Measurements from ENCODE around the gene GDF7. TPM values are rescaled to one million over a fixed set of nuclear protein-coding genes. Genes with fewer than 3 reads are reported as not detected.

GDF7 gene
- polyA plus RNA-seq, 1 donor (not counting 4 experiments of a cell fraction or from before 2014, with no cell fraction given), result not detected

DNA sequence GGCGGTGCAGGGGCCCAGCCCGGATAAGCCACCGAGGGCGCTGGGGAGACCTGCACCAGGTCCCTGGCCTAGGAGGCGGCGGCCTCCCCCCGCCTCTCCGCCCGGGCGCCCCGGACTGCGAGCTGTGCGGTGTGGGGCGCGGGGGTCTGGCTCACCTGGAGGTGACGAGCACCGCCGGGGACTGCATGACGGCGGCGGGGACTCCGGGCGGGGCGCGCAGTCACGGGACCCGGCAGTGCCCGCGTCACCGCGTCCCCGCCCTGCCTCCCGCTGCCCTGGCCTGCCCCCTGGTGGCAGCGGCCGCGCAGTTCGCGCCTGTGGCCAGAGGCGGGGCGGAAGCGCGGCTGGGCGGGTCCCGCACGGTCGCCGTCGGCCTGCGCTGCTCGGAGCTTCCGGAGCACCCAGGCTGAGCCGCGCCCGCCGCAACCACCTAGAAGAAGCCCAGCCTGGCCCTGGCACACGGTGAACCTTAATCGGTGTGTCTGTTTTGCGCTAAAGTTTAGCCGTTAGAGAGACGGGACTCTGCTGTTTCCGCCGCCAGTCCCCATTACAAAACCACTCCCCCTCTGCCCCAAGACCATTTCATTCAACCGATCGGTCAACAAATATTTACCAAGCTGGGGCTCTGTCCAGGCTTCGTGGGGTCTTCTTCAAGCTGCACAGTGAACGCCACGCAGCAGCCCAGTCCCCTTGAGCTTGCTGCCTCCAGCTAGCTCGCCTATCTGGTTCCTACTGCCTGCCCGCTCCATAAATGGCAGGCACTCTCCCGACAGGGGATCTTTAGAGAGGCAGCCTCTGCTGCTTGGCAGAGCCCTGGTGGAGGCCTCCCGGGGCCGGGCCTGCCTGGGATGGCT is 15.8 kb upstream of the GDF7 start, which contains the start of gene HS1BP3:
Gene HS1BP3, minus strand, starts transcription at position 222 of the 854 bp plus-strand sequence. Its CDS starts 35 bp downstream, at position 187.
- peak within 1 kb of the TSS; percentile 93 for H3K27ac ChIP-seq (ENCODE audit: control insufficient read depth, insufficient read depth, low read length)
- H3K27me3 ChIP-seq (ENCODE audit: control insufficient read depth, extremely low read depth, insufficient read depth, low read length), result no peaks in the 10 kb centered on the region
- no peak for TF ChIP-seq EZH2 (IDR thresholded peaks at IDR 0.05; ENCODE audit: low read length)
- TF ChIP-seq, protein P1, sequence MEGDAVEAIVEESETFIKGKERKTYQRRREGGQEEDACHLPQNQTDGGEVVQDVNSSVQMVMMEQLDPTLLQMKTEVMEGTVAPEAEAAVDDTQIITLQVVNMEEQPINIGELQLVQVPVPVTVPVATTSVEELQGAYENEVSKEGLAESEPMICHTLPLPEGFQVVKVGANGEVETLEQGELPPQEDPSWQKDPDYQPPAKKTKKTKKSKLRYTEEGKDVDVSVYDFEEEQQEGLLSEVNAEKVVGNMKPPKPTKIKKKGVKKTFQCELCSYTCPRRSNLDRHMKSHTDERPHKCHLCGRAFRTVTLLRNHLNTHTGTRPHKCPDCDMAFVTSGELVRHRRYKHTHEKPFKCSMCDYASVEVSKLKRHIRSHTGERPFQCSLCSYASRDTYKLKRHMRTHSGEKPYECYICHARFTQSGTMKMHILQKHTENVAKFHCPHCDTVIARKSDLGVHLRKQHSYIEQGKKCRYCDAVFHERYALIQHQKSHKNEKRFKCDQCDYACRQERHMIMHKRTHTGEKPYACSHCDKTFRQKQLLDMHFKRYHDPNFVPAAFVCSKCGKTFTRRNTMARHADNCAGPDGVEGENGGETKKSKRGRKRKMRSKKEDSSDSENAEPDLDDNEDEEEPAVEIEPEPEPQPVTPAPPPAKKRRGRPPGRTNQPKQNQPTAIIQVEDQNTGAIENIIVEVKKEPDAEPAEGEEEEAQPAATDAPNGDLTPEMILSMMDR (optimal IDR thresholded peaks at IDR 0.05 in 1 of 3, IDR thresholded peaks at IDR 0.05 in 1 of 3, conservative IDR thresholded peaks at IDR 0.05 in 1 of 3; ENCODE audit: extremely low read depth in 1 of 3, insufficient read depth in 2 of 3, low read length in 3 of 3), result peak; percentile 45 to 95 (median 68)
- H3K79me2 ChIP-seq (ENCODE audit: control insufficient read depth, insufficient read depth, low read length), result peaks cover 28% of the 10 kb centered on the region
- DNase-seq (ENCODE audit: low read depth, low spot score) (no peak), FAIRE-seq (peak; percentile 9)
- H3K4me1 ChIP-seq (ENCODE audit: control insufficient read depth, extremely low read depth, insufficient read depth, low read length), result peaks cover 16% of the 10 kb centered on the region
- H3K9ac ChIP-seq (ENCODE audit: control insufficient read depth, extremely low read depth, insufficient read depth, low read length), result peak within 1 kb of the TSS; percentile 96
- H2AFZ ChIP-seq (ENCODE audit: control insufficient read depth, low read length), result peak within 1 kb of the TSS; percentile 89
- dilution Hi-C loops (cut with MboI; ENCODE audit: extremely low pct_ligation_motif_present, low sequenced_read_pairs), result no loop called here
- no peaks in the 10 kb centered on the region for H3K9me1 ChIP-seq (ENCODE audit: control insufficient read depth, extremely low read depth, insufficient read depth, low read length)
- H4K20me1 ChIP-seq (ENCODE audit: control insufficient read depth, extremely low read depth, insufficient read depth, low read length), result no peaks in the 10 kb centered on the region
- peaks cover 0 to 1% of the 10 kb centered on the region in 2 experiments for H3K36me3 ChIP-seq (ENCODE audit: control insufficient read depth in 2 of 2, extremely low read depth in 1 of 2, insufficient read depth in 2 of 2, low read length in 2 of 2)
- H3K9me3 ChIP-seq (ENCODE audit: control insufficient read depth, low read depth, low read length), result no peaks in the 10 kb centered on the region
- H3K4me3 ChIP-seq (ENCODE audit: control insufficient read depth in 2 of 3, extremely low read depth in 1 of 3, insufficient read depth in 2 of 3, low read depth in 1 of 3, low read length in 3 of 3), result peak within 1 kb of the TSS; percentile 69 to 88 (median 69)
- H3K4me2 ChIP-seq (ENCODE audit: control insufficient read depth, extremely low read depth, insufficient read depth, low read depth, low read length), result peak within 1 kb of the TSS; percentile 93

GRCh38 chr2:20651731-20652099 is 15.2 kb upstream of the GDF7 start:
- H3K4me2 ChIP-seq (ENCODE audit: control insufficient read depth, extremely low read depth, insufficient read depth, low read depth, low read length), result peak overlapping the region; percentile 91
- FAIRE-seq (no peak), DNase-seq (ENCODE audit: low read depth, low spot score) (no peak)
- peaks cover 16% of the 10 kb centered on the region for H3K4me1 ChIP-seq (ENCODE audit: control insufficient read depth, extremely low read depth, insufficient read depth, low read length)
- no peaks in the 10 kb centered on the region for H3K9me1 ChIP-seq (ENCODE audit: control insufficient read depth, extremely low read depth, insufficient read depth, low read length)
- H3K27ac ChIP-seq (ENCODE audit: control insufficient read depth, insufficient read depth, low read length), result no peak overlapping the region
- no peaks in the 10 kb centered on the region for H3K27me3 ChIP-seq (ENCODE audit: control insufficient read depth, extremely low read depth, insufficient read depth, low read length)
- TF ChIP-seq, protein P1 (optimal IDR thresholded peaks at IDR 0.05 in 1 of 3, IDR thresholded peaks at IDR 0.05 in 1 of 3, conservative IDR thresholded peaks at IDR 0.05 in 1 of 3; ENCODE audit: extremely low read depth in 1 of 3, insufficient read depth in 2 of 3, low read length in 3 of 3), result no peak
- no peak for TF ChIP-seq EZH2 (IDR thresholded peaks at IDR 0.05; ENCODE audit: low read length)
- dilution Hi-C loops (cut with MboI; ENCODE audit: extremely low pct_ligation_motif_present, low sequenced_read_pairs), result no loop called here
- no peaks in the 10 kb centered on the region for H3K9me3 ChIP-seq (ENCODE audit: control insufficient read depth, low read depth, low read length)
- H3K9ac ChIP-seq (ENCODE audit: control insufficient read depth, extremely low read depth, insufficient read depth, low read length), result no peak overlapping the region
- H3K4me3 ChIP-seq (ENCODE audit: control insufficient read depth in 2 of 3, extremely low read depth in 1 of 3, insufficient read depth in 2 of 3, low read depth in 1 of 3, low read length in 3 of 3), result no peak overlapping the region
- H3K79me2 ChIP-seq (ENCODE audit: control insufficient read depth, insufficient read depth, low read length), result peaks cover 28% of the 10 kb centered on the region
- H3K36me3 ChIP-seq (ENCODE audit: control insufficient read depth in 2 of 2, extremely low read depth in 1 of 2, insufficient read depth in 2 of 2, low read length in 2 of 2), result no peaks in the 10 kb centered on the region
- no peaks in the 10 kb centered on the region for H4K20me1 ChIP-seq (ENCODE audit: control insufficient read depth, extremely low read depth, insufficient read depth, low read length)
- H2AFZ ChIP-seq (ENCODE audit: control insufficient read depth, low read length), result peak overlapping the region; percentile 89
